GM19328 (cell line): ENCODE data around the gene RANBP10.
A peak's percentile ranks its signal among the peaks of the same experiment; 100 is the strongest.
"Not testable (repeated sequence)": the region's sequence is repeated elsewhere in the genome, so short reads cannot be mapped to it uniquely, and the experiment has no call there.

Experiments
- ATAC-seq: cut with Tn5 transposase; IDR thresholded peaks from one replicate; pipeline ENCODE4 v1.9.1; 2021; ENCODE audit warnings: mild to moderate bottlenecking, moderate library complexity; ENCODE audit not compliant: unreplicated experiment

RANBP10 gene

DNA sequence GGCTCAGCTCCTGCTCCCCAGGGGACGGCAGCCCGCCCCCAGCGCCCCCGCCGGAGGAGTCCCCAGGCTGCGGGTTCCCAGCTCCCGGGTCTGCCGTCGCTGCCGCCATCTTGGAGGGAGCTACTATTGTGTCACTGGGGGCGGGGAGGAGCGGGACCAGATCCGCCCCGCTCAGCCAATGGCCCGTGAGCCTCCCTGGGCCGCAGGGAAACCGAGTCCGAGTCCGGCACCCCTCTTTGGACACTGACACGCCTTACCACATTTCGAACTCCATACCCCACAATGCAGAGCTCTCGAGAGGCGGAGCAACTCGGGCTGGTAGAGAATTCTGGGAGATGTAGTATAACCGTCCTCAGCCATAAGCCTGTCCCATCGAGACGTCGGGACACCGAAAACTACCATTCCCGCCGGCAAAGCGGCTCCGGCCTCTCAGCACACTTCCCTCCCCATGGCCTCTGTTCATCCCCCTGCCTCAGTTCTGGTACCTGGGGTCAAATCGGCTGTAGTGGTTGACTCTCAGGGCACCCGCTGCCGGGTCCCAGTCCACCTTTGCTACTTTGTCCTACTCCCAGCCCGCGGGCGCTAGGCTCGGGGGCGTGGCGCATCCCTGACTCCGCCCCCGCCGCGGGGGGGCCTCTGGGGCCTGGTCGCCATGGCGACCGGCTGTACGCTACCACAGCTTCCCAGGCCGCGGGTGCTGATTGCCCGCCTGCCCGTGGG is at the start of gene RANBP10, which contains the start of gene TSNAXIP1:
RANBP10 (minus strand) TSS at position 133 of the 720 bp plus-strand sequence; CDS start at position 109, 24 bp downstream.
TSNAXIP1 (plus strand) TSS at position 462 of the 720 bp plus-strand sequence. CDS start 261 bp downstream, outside the sequence.
- peak; percentile 88 for ATAC-seq

DNA sequence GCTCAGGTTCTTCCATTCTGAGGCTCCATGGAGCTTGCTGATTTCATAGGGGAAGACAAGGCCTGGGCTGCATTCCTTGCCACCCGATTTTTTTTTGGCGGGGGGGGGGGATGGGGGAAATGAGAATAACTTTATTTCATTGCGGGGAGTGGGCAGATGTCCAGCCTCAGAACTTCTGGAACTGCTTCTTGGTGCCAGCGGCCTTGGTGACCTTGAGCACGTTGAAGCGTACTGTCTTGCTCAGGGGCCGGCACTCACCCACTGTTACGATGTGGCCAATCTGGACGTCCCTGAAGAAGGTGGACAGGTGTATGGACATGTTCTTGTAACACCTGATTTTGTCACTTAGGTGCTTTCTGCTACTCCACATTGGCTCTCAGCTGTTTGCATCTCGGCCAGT is 49.4 kb upstream of the RANBP10 start:
- ATAC-seq = no peak

DNA sequence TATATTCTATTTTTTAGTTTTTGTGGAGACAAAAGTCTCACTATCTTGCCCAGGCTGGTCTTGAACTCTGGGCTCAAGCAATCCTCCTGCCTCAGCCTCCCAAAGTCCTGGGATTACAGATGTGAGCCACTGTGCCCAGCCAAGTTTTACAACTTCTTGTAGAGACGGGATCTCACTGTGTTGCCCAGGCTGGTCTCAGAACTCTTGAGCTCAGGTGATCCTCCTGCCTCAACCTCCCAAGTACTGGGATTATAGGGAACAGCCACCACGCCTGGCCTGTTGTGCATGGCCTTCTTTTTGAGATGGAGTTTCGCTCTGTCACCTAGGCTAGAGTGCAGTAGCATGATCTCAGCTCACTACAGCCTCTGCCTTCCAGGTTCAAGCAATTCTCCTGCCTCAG is 47.3 kb upstream of the RANBP10 start:
- ATAC-seq = no peak

DNA sequence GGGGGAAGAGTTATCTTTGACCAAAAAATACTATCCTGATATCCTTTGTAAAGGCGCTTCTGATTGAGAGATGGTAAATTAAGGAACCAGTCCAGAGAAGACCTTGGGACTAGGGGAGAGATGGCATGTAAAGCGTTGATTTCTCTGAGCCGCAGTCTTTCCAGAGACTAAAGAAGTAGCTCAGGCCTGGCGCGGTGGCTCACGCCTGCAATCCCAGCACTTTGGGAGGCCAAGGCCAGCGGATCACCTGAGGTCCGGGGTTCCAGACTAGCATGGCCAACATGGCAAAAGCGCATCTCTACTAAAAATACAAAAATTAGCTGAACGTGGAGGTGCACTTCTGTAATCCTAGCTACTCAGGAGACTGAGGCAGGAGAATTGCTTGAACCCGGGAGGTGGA is 41.8 kb upstream of the RANBP10 start:
- no peak for ATAC-seq

DNA sequence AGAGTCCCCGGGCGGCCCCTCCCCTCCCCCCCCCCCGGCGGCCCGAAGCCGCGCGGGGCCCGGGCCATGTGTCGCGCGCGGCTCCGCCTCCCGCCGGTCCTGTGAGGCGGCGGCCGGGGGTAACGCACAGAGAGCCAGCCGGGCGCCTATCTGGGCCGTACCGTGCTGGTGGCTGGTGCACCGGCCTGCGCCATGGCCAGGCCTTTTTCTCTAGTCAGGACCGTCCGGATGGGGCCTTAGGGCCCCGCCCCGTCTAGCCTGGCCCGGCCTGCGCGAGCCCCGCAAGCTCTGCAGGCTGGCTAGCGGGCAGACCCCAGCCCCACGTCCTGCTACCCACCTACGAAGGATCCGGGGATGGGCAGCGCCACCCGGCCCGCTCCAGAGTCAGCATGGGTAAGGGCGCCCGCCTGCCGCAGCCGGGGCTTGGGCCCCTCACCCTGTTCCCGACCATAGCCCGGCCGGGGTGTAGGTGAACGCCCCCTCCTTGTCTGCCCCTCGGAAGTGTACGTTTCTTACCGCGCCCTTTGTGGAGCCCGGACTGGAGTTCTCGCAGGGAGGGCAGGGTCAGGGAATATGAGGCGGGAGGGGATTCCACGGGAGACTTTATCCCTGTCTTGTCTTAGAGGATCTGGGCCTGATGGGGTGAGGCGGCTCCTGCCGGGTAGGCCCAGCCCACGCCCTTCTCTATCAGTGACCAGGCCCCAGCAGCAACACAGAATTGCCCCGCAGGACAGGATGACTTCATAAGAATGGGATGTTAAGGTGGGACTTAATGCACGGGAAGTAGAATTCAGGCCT is 40.9 kb upstream of the RANBP10 start, which contains the start of gene CENPT:
CENPT (minus strand) TSS at position 630 of the 798 bp plus-strand sequence. CDS start 13,834 bp downstream, outside the sequence.
- peak; percentile 27 for ATAC-seq

DNA sequence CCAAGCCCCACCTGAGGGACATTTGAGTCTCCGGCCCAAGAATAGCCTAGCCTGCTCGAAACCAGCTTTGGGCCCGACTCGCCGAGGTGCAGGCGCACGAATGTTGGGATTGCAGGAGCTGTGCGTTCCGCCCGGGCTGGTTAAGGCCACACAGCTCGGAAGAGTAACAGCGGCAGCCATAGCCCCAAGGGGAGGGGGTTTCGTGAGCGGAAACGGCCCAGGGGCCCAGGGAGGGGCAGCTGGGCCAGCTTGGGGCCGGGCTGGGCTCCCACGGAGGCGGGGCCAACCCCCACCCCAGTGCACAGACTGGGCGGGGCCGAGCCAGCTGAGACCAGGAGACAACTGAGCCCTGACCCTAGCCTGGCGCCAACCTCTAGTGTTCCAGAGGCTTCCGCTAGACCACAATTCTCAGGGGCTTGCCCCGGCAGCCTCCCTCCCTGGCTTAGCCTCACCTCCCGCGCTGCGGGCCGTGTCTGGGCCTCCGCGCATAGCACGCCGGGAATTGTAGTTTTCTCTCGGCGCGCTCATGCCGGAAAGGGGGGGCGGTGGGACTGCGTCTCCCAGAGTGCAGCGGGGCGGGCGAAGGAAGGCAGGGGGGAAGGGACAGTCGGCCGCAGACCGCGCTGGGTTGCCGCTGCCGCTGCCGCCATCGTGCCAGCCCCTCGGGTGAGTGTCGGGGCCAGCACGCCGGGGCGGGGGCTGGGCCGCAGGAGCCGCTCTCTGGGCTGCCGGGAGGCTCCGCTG is 40.1 kb upstream of the RANBP10 start, which contains the start of gene NUTF2:
NUTF2 (plus strand) TSS at position 614 of the 744 bp plus-strand sequence. CDS start 18,198 bp downstream, outside the sequence.
- ATAC-seq = peak; percentile 54

DNA sequence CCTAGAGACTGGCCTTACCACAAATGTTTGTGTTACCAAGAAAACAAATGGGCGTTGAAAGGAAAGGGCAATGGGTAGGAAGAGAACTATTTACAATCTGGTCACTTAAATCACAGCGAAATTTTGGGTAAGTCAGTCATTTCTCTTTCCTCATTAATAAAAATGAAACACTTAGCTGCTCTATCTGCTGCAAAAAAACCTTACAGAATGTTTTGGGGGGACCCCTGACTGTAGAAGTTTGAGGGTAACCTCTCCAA is 39.6 kb upstream of the RANBP10 start:
- no peak for ATAC-seq

DNA sequence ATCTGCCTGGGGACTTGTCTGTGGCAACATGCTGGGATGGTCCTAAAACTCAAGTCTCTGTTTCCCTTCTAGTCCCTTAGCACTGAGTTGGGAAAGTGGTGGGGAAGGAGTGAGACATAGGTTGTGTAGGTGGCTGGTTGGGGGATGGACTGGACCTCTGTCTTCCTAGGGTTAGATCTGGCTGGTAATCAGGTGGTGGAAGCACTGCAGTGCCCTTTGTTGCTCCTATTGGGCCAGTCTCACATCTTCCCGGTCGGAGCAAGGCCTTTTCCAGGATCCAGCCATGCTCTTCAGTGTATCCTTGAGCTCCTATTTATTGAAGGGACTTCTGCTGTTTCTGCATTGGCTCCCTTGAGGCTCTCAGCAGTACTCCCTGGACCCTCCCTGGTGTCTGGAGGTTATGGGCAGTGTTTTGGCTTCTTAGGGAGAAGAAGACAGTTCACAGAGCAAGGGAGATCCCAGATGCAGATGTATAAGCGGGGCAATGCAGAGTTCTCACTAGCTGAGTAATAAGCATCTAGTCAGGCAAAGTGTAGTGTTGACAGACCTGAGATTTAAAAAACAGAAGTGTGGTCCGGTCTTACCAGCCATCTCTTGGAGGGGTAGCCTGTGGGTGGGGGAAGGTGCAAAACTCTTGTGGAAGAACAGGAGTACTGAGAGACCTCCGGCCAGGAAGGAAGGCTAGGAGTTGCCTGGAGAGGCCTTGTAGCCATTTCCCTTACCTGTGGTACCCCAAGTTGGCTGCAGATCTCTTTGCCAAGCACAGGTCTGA is 39.1 kb upstream of the RANBP10 start:
- ATAC-seq = no peak

DNA sequence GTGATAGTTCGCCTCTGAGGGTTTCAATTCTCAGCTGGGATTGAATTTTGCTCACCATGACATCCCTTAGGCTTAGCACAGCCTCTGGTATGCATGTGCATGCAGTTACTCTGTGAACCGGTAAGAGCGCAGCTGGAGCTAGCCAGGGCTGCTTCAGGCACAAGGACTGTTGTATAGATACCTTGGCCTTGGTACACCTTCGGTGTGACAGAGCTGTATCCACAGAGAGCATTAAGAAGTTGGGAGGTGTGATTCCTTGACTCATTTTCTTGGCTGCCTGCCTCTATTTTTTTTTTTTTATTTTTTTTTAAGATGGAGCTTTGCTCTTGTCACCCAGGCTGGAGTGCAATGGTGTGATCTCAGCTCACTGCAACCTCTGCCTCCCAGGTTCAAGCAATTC is 38.1 kb upstream of the RANBP10 start:
- ATAC-seq = no peak

DNA sequence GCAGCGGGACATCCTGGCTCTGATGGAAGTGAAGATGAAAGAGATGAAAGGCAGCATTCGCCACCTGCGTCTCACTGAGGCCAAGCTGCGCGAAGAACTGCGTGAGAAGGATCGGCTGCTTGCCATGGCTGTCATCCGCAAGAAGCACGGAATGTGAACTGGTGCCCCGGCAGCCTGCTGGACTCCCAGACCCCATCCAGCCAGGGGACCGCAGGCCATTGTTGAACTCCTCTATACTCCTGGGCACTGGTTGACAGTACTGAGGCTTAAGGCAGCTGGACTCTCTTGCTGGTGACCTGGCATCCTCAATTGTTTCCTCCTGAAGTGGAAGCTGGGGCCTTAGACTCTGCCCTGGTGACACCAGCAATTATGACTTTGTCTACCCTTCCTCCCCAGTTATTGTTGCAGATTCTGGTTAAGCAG is 37.0 kb upstream of the RANBP10 start:
- ATAC-seq = no peak

DNA sequence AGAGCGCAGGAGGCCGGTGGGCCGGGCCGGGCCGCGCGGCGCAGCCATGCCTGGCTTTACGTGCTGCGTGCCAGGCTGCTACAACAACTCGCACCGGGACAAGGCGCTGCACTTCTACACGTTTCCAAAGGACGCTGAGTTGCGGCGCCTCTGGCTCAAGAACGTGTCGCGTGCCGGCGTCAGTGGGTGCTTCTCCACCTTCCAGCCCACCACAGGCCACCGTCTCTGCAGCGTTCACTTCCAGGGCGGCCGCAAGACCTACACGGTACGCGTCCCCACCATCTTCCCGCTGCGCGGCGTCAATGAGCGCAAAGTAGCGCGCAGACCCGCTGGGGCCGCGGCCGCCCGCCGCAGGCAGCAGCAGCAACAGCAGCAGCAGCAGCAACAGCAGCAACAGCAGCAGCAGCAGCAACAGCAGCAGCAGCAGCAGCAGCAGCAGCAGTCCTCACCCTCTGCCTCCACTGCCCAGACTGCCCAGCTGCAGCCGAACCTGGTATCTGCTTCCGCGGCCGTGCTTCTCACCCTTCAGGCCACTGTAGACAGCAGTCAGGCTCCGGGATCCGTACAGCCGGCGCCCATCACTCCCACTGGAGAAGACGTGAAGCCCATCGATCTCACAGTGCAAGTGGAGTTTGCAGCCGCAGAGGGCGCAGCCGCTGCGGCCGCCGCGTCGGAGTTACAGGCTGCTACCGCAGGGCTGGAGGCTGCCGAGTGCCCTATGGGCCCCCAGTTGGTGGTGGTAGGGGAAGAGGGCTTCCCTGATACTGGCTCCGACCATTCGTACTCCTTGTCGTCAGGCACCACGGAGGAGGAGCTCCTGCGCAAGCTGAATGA is 36.4 kb upstream of the RANBP10 start:
- no peak for ATAC-seq

DNA sequence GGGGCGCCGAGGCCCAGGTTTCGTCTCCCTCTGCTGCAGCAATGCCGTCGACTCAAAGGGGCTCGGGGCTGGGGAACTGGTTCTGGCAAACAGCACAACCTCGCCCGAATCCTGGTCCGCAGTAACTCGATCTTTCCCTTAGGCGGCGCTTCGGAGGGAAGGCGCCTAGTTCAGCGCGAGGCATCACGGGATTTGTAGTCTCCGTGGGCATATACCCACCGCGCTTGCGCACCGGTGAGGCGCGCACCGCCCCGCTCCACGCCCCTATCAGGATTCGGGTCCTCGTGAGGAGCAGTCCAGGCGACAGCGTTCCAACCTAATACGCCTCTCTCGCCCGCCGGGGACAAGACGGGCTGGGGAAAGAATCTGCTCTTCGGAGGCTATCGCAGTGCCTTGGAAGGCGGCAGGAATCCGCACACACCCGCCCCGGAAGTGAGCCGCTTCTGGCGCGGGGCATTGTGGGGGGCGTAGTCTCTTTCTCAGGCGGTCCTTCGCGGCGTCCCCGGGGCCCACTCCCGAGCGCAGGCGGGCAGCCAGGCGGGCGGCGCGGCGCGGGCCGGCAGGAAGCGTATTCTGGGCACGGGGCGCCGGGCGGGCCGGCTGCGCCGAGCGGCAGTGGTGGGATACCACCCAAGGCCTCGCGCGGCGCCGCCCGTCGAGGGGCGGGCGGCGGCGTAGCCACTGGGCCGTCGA is 35.6 kb upstream of the RANBP10 start, which contains the start of gene THAP11:
THAP11 (plus strand) TSS at position 505 of the 693 bp plus-strand sequence. CDS start 235 bp downstream, outside the sequence.
- peak; percentile 50 for ATAC-seq

DNA sequence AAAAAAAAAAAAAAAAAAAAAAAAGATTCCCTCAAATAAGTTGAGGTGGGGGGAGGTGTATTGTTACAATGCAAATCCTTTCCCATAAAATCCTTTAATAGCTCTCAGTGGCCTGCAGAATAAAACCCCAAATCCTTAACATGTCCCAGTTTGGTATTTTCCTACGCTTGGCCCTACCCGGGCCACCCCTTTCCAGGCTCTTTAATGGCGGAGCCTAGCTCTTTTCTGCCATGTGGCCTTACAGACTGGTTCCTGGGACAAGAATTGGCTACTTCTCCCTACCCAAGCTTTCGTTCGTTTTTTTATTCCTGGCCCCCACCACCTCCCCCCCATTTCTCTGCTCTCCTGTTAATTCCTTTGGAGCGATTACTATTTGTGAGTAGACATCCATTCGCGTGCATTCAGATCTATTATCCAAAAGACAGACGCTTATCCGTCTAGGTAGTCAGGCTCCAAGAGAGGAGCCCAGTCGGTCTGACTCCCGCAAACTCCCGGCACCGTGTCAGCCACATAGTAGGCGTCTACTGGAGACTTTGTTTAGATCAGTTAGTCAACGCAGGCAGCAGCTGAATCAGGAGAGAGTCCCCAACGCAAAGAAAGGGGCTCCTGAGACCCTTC is 34.9 kb upstream of the RANBP10 start:
- ATAC-seq = no peak

DNA sequence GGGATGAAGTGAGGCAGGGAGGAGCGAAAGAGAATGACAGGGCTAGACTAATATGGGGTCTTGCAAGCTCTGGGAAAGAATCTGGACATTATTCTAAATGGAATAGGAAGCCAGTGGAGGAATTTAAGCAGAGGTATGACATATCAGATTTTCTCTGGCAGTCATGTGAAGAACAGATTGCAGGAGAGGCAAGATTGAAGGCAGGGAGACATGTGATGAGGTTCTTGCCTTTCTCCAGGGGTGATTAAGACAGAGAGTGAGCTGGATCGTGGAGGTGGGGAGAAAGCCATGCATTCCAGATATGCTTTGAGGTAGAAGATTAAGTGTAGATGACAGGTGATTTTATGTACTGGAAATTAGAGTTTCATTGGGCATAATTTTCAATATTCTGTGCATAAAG is 31.5 kb upstream of the RANBP10 start:
- no peak for ATAC-seq

DNA sequence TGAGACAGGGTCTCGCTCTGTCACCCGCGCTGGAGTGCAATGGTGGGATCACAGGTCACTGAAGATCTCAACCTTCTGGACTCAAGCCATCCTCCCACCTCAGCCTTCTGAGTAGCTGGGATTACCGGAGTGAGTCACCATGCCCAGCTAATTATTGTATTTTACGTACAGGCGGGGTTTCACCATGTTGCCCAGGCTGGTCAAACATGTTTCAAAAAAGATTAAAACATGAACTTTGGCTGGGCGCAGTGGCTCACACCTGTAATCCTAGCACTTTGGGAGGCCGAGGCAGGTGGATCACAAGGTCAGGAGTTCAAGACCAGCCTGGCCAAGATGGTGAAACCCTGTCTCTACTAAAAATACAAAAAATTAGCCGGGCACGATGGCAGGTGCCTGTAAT is 30.8 kb upstream of the RANBP10 start:
- not testable (repeated sequence) for ATAC-seq

DNA sequence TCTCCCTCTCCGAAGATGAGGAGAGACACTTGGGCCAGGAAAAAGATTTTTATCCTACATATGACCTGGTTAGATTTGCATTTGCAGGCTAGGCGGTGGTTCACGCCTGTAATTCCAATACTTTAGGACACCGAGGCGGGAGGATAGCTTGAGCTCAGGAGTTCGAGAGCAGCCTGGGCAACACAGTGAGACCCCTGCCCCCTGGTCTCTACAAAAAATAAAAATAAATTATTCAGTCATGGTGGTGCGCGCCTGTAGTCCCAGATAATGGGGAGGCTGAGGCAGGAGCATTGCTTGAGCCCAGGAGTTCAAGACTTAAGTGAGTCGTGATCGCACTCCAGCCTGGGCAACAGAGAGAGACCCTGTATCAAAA is 27.9 kb upstream of the RANBP10 start:
- no peak for ATAC-seq

DNA sequence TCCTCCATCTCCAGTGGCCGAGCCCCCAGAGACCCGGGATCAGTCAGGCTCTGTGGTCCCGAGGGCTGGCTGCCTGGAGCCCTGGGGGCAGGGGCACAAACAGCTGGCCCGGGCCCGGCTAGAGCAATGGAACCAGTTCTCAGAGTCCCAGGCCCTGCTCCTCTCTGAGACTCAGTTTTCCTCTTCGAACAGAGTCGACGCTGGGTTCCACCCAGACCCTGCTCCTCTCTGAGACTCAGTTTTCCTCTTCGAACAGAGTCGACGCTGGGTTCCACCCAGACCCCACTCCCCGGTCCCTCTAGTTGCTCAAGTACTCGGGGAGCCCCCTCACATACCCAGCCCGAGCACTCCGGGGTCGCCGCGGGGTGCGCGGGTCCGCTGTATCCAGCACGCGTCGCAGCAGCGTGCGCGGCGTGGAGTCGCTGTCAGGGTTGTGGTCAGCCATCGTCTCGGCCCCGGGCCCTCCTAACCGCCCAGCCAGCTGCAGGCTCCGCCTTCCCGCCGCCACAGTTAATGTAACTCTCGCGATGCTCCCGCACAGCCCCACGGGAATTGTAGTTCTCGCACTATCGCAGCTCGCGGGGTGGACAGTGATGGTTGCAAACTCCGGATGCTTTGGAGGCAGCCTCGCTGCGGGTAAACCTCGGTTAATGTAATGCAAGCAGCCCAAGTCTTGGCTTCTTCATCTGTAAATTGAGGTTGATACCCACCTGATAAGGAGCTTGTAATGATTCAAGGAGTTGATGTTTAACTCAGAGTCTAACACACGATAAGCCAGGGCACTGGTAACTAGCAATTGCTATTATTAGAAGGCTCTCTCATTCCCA is 27.3 kb upstream of the RANBP10 start:
- peak; percentile 88 for ATAC-seq

DNA sequence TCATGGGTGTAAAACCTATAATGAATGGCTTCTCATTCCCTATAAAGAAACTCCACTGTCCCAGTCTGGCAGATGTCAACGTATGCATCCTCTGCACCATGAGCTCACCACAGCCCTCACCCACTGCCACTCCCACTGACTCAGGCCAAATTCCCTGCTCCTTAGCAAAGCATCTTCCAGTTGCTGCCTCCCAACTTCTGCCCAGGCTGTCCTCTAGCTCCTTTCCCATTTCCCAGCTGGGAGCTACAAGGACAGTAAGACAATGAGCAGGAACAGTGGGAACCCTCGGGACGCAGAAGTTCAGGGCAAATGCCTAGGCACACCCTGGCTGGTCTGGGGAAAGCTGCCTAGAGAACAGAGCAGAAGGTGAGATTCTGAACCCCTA is 26.7 kb upstream of the RANBP10 start:
- no peak for ATAC-seq
